WTC11 (cell line): Measurements from ENCODE around the gene MIA2. TPM values are rescaled to one million over a fixed set of nuclear protein-coding genes. Genes with fewer than 3 reads are reported as not detected.

Experiments
- ATAC-seq: fragments of 200-7000 bp; cut with Tn5 transposase; 2 replicates; pipeline ENCODE4 v1.10.0; 2021; ENCODE audit warnings: mild to moderate bottlenecking, moderate library complexity
- CTCF ChIA-PET: fragments of 300-600 bp; sonication (Branson Sonifier 250); formaldehyde crosslinking; loops from one replicate; lab custom pipeline; 2021; ENCODE audit warnings: antibody characterized with exemption; lab: Charles Lee
- POLR2A ChIA-PET: fragments of 350-600 bp; sonication (Branson Sonifier 250); formaldehyde crosslinking; loops from one replicate; lab custom pipeline; 2021; ENCODE audit warnings: antibody characterized with exemption; lab: Charles Lee
- DNase-seq: peaks from one replicate; pipeline ENCODE4 v3.0.0; 2021; ENCODE audit warnings: low spot score
- H3K27ac Mint-ChIP-seq: 2 replicates; pipeline ENCODE4 v1.8.0; 2021; ENCODE audit warnings: mixed read lengths
- H3K27me3 Mint-ChIP-seq: 2 replicates; pipeline ENCODE4 v1.8.0; 2021; ENCODE audit warnings: low read depth, mild to moderate bottlenecking, moderate library complexity, mixed read lengths
- H3K36me3 Mint-ChIP-seq: 2 replicates; pipeline ENCODE4 v1.8.0; 2021; ENCODE audit warnings: mixed read lengths
- H3K4me1 Mint-ChIP-seq: 2 replicates; pipeline ENCODE4 v1.8.0; 2022; ENCODE audit warnings: mixed read lengths
- H3K4me3 Mint-ChIP-seq: 2 replicates; pipeline ENCODE4 v1.8.0; 2021; ENCODE audit warnings: mild to moderate bottlenecking, moderate library complexity, mixed read lengths
- H3K9me3 Mint-ChIP-seq: 2 replicates; pipeline ENCODE4 v1.8.0; 2021; ENCODE audit warnings: mixed read lengths
- ARID4B ChIP-seq: sonication (generic); formaldehyde crosslinking; IDR thresholded peaks from 2 replicates; pipeline ENCODE4 v1.8.0; 2023; ENCODE audit warnings: missing genetic modification reagents, mild to moderate bottlenecking, borderline replicate concordance
- ESRRA ChIP-seq: sonication (generic); formaldehyde crosslinking; IDR thresholded peaks from 2 replicates; pipeline ENCODE4 v1.8.1; 2022; ENCODE audit warnings: mild to moderate bottlenecking, missing genetic modification reagents, borderline replicate concordance
- FOXJ3 ChIP-seq: sonication (generic); formaldehyde crosslinking; IDR thresholded peaks from 2 replicates; pipeline ENCODE4 v1.9.0; 2021; ENCODE audit warnings: missing genetic modification reagents, mild to moderate bottlenecking, borderline replicate concordance
- GRHL2 ChIP-seq: fragments of 250-450 bp; sonication (Bioruptor Pico); IDR thresholded peaks from 2 replicates; pipeline ENCODE4 v1.8.0; 2022; ENCODE audit warnings: mild to moderate bottlenecking, moderate library complexity; ENCODE audit not compliant: insufficient replicate concordance, severe bottlenecking
- JUN ChIP-seq: sonication (generic); formaldehyde crosslinking; IDR thresholded peaks from 2 replicates; pipeline ENCODE4 v1.8.0; 2023; ENCODE audit warnings: mild to moderate bottlenecking, missing genetic modification reagents
- MLX ChIP-seq: sonication (generic); formaldehyde crosslinking; IDR thresholded peaks from 2 replicates; pipeline ENCODE4 v1.8.1; 2023; ENCODE audit warnings: mild to moderate bottlenecking, missing genetic modification reagents, moderate library complexity
- NFE2L1 ChIP-seq: sonication (generic); formaldehyde crosslinking; IDR thresholded peaks from 2 replicates; pipeline ENCODE4 v1.8.1; 2023; ENCODE audit warnings: missing genetic modification reagents
- RORB ChIP-seq: fragments of 250-450 bp; sonication (Bioruptor Pico); IDR thresholded peaks from 2 replicates; pipeline ENCODE4 v1.9.0; 2021; ENCODE audit warnings: mild to moderate bottlenecking
- SOX15 ChIP-seq: fragments of 250-450 bp; sonication (Bioruptor Pico); IDR thresholded peaks from 2 replicates; pipeline ENCODE4 v1.9.0; 2021; ENCODE audit warnings: mild to moderate bottlenecking
- ZNF121 ChIP-seq: sonication (generic); formaldehyde crosslinking; IDR thresholded peaks from 2 replicates; pipeline ENCODE4 v1.8.0; 2023; ENCODE audit warnings: missing genetic modification reagents
- ZNF138 ChIP-seq: sonication (generic); formaldehyde crosslinking; conservative IDR thresholded peaks from 2 replicates; pipeline ENCODE4 v1.8.1; 2022; ENCODE audit warnings: mild to moderate bottlenecking, moderate library complexity, missing genetic modification reagents
- ZNF425 ChIP-seq: fragments of 250-450 bp; sonication (Bioruptor Pico); conservative IDR thresholded peaks from 2 replicates; pipeline ENCODE4 v1.9.0; 2021; ENCODE audit warnings: mild to moderate bottlenecking
- total RNA-seq: library from RNA; stranded (reverse); gene quantifications from 3 replicates; pipeline ENCODE4 v1.2.3, GENCODE V29; 2021
- TF ChIP-seq, protein P1 (sequence below): sonication (generic); formaldehyde crosslinking; IDR thresholded peaks from 2 replicates; pipeline ENCODE4 v1.8.1; 2023; ENCODE audit warnings: mild to moderate bottlenecking, missing genetic modification reagents, borderline replicate concordance
- TF ChIP-seq, protein P2 (sequence below): sonication (generic); formaldehyde crosslinking; conservative IDR thresholded peaks from 2 replicates; pipeline ENCODE4 v1.8.1; 2022; ENCODE audit warnings: mild to moderate bottlenecking, missing genetic modification reagents

Gene MIA2
- total RNA-seq, 1 experiment from 2014 or later = 11.3 TPM

GRCh38 chr14:39272918-39273317 is 39.2 kb downstream of the MIA2 start:
- H3K27me3 Mint-ChIP-seq = no peaks in the 10 kb centered on the region; the same call in 1 of the 2 replicates
- peaks cover 21% of the 10 kb centered on the region for H3K36me3 Mint-ChIP-seq
- POLR2A ChIA-PET = interaction anchor here (0.6 kb wide), 1 partner anchor 1456 kb away, joined by 3 read pairs; no protein-coding TSS in a partner anchor

DNA sequence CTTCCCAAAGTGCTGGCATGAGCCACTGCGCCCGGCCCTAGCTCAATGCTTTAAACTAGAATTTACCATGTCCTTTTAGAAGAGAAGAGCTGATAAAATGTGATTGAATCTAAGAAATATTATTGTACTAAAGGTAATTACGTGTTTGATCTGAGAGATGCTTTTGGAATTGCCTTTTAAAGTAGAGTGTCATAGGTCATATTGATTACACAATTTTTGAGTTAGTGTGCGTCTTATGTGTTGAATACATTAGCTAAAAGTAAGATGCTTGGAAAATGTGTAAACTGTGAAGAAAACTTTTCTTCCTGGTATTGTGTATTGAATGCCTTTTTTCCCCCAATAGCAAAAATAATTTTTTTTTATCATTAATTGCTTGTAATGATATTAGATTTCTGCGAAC is 41.7 kb downstream of the MIA2 start:
- peaks cover 24% of the 10 kb centered on the region for H3K9me3 Mint-ChIP-seq
- CTCF ChIA-PET = no interaction called here
- POLR2A ChIA-PET = no interaction called here
- ATAC-seq (no peak), DNase-seq (no peak)
- H3K4me3 Mint-ChIP-seq = no peak overlapping the region
- H3K27ac Mint-ChIP-seq = no peak overlapping the region
- H3K4me1 Mint-ChIP-seq = peaks cover 3% of the 10 kb centered on the region; the same call in 1 of the 2 replicates
- H3K27me3 Mint-ChIP-seq = no peaks in the 10 kb centered on the region
- H3K36me3 Mint-ChIP-seq = peaks cover 35% of the 10 kb centered on the region
- TF ChIP-seq, protein P1, sequence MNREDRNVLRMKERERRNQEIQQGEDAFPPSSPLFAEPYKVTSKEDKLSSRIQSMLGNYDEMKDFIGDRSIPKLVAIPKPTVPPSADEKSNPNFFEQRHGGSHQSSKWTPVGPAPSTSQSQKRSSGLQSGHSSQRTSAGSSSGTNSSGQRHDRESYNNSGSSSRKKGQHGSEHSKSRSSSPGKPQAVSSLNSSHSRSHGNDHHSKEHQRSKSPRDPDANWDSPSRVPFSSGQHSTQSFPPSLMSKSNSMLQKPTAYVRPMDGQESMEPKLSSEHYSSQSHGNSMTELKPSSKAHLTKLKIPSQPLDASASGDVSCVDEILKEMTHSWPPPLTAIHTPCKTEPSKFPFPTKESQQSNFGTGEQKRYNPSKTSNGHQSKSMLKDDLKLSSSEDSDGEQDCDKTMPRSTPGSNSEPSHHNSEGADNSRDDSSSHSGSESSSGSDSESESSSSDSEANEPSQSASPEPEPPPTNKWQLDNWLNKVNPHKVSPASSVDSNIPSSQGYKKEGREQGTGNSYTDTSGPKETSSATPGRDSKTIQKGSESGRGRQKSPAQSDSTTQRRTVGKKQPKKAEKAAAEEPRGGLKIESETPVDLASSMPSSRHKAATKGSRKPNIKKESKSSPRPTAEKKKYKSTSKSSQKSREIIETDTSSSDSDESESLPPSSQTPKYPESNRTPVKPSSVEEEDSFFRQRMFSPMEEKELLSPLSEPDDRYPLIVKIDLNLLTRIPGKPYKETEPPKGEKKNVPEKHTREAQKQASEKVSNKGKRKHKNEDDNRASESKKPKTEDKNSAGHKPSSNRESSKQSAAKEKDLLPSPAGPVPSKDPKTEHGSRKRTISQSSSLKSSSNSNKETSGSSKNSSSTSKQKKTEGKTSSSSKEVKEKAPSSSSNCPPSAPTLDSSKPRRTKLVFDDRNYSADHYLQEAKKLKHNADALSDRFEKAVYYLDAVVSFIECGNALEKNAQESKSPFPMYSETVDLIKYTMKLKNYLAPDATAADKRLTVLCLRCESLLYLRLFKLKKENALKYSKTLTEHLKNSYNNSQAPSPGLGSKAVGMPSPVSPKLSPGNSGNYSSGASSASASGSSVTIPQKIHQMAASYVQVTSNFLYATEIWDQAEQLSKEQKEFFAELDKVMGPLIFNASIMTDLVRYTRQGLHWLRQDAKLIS (CRISPR knock-in tag) = no peak
- TF ChIP-seq RORB (CRISPR knock-in tag) (no peak), ARID4B (CRISPR knock-in tag) (no peak), ZNF121 (CRISPR knock-in tag) (no peak), GRHL2 (CRISPR knock-in tag) (no peak), ESRRA (no peak), ZNF425 (no peak), SOX15 (CRISPR knock-in tag) (no peak)
- TF ChIP-seq, protein P2, sequence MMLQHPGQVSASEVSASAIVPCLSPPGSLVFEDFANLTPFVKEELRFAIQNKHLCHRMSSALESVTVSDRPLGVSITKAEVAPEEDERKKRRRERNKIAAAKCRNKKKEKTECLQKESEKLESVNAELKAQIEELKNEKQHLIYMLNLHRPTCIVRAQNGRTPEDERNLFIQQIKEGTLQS = no peak

More at GRCh38 chr14:39272918-39273317, 39.2 kb downstream of the MIA2 start:
- Mint-ChIP-seq H3K9me3 (peaks cover 24% of the 10 kb centered on the region), H3K4me3 (no peak overlapping the region), H3K27ac (no peak overlapping the region), H3K4me1 (peaks cover 11% of the 10 kb centered on the region)
- ATAC-seq (no peak), DNase-seq (no peak)
- TF ChIP-seq FOXJ3 (no peak), MLX (no peak), NFE2L1 (no peak), ZNF138 (CRISPR knock-in tag) (no peak), JUN (CRISPR knock-in tag) (no peak), ARID4B (CRISPR knock-in tag) (no peak)
- CTCF ChIA-PET = no interaction called here
